Left lobe of liver (tissue), 2 donors: ENCODE data around the gene EREG. TPM values are rescaled to one million over a fixed set of nuclear protein-coding genes. Genes with fewer than 3 reads are reported as not detected.
A peak's percentile ranks its signal among the peaks of the same experiment; 100 is the strongest.

Source experiments
- ATAC-seq: fragments of 200-7000 bp; cut with Tn5 transposase; one replicate; pipeline ENCODE4 v1.9.1; 2020; ENCODE audit warnings: mild to moderate bottlenecking, moderate library complexity
- DNase-seq: peaks from one replicate; pipeline ENCODE4 v3.0.0-alpha.2; 2020; ENCODE audit warnings: low spot score
- total RNA-seq: library from RNA; stranded (reverse); gene quantifications from one replicate; pipeline ENCODE4 v1.2.1, GENCODE V29; 2021
- donor health status: DM: no; HTN: no; CAD: no; lungs with moderate emphysema.
- donor health status: DM: no; HTN: yes; CAD: no.

EREG gene, protein sequence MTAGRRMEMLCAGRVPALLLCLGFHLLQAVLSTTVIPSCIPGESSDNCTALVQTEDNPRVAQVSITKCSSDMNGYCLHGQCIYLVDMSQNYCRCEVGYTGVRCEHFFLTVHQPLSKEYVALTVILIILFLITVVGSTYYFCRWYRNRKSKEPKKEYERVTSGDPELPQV
- total RNA-seq = 0.18 TPM

DNA sequence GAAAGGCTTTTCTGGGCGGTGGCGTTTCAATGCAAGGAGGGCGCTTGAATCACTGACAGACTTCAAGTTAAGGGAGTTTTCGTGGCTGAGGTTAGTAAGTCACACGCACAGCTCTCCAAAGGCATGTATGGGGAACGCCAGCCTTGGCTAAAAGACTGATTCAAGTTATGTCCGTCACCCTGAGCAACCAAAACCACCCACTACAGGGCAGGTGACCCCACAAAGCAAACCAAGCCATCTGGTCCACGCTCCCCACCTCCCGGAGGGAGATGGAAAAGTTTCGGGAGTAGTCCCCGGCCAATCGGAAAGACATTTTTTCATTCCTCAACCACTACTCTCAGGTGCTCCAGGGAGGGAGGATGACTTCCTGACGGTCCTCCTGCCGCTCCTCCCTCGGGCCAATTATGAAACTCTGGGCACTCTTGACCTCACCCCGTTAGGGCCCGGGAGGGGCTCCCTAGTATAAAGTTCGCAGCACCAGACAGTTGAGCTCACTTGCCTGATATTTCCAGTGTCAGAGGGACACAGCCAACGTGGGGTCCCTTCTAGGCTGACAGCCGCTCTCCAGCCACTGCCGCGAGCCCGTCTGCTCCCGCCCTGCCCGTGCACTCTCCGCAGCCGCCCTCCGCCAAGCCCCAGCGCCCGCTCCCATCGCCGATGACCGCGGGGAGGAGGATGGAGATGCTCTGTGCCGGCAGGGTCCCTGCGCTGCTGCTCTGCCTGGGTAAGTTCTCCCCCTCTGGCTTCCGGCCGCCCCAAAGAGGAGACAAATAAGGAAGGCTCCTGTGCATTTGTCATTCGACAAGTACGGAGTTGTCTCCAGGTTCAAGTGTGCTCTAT is at the start of gene EREG:
EREG (plus strand) TSS at position 494 of the 840 bp plus-strand sequence; CDS start at position 658, 164 bp downstream.
- DNase-seq = no peak
- ATAC-seq = peak; percentile 30

DNA sequence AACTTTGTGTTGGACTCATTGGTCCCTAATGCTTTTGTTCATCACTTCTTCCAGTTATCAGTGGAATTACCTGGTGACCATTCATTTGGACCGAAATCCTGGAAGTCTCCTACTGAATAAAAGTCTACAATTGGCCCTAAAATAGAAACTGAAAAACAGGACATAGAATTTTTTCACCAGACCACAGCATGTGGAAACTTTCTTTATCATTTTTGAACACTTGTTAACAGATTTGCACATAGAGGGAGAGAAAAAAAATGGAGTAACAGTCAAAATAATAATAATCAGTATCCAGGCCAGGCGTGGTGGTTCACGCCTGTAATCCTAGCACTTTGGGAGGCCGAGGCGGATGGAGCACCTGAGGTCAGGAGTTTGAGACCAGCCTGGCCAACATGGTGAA is 49.6 kb upstream of the EREG start:
- no peak for ATAC-seq
- no peak for DNase-seq

DNA sequence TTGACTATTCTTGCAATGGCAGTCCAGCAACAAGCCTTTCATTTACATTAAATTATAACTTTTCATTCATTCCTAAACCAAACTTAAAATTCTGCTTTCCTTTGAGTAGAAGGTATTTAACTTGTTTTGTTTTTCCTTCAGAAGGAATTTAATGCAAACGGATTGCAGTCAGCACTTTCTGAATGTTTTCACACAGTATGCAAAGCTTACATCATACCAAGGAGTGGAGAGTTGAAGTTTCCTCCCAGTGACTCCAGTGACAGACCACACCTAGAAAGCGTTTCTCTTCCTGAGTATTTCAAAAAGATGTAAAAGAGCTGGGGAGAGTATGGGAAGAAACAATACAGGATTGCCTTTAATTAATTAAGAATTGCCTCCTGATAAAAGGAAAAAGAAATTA is 48.5 kb upstream of the EREG start:
- no peak for DNase-seq

DNA sequence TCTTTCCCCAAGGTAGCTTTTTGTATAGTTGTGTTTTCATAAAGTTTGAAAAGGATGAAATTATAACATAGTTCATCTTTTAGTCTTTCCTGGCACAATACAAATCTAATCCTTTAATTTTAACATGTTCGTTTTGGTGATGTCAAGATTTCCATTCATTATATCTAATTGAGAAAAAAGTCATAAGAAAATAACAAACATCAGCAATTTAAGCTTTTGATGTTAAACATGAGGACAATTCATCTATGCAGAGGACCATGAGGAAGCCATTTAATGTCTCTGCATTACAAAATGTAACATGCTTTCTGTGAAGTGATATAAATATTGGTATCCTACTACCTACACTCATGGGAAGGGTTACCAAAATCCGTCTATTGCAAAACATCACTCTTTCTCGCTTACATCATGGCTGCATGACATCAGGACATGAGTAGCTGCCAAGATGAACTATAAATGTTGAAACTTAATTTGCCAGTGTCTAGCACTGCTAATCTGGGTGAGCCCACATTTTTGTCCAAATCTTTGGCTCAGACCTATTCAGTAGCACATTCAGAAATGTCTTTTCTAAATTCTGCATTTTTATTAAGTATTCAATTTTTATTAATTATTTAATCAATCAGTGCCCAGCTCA is 47.2 kb upstream of the EREG start:
- DNase-seq = no peak
- no peak for ATAC-seq

More for the DNA sequence above, 48.5 kb upstream of the EREG start:
- ATAC-seq = no peak

DNA sequence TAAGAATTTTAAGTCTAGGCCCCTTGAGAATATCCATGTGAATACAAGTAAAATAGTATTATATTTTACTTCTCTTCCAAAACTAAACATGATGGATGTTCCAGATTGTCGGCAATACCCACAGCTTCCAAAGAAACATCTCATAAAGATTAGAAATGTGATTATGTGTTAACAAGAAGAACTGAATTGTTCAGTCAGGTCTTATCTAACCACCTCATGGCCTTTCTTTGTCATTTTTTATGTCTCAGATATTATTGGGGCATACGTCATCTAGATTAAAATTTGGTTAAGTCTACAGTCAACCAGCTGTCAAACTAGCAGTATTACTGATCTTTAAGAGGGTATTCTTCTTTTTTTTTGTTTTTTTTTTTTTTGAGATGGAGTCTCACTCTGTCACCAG is 46.7 kb upstream of the EREG start:
- ATAC-seq (no peak), DNase-seq (no peak)

DNA sequence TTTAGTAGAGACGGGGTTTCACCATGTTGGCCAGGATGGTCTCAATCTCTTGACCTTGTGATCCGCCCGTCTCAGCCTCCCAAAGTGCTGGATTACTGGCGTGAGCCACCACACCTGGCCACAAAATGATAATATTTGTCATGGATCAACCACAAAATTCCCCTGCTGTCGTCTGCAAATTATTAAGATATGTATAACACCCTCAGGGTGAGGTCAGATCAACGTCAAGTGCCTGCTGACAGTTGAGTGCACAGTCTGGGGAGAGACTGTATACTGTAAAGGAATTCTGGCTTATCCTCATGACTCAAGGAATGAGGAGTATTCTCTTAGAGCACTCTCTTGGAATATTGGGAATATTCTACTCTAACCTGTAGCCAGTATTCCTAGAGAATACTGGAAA is 45.5 kb upstream of the EREG start:
- no peak for DNase-seq
- ATAC-seq = no peak

DNA sequence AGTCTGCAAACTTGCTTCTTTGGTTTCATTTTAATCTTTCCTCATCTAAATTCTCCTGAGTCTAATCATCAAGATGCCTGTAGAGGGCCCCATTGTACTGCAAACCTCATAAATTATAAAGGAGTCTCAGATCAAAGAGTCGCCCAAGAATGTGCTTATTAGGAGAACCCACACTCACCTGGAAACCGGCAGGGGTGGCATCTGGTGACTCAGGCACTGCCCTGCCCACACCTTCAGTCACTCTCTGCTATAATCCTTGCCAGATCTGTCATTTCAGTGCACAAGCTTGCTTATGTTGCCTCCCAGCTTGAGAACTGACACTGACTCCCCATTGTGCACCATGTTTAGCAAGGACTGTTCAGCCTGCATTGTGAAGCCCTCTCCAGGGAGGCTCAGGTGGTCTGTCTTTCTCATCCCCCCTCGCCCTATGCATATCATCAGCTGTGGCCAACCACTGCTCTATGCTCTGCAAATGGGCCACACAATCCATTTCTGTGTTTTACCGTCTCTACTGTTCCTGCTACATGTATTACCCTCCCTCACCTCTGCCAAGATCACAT is 44.3 kb upstream of the EREG start:
- DNase-seq (no peak), ATAC-seq (peak; percentile 60)

DNA sequence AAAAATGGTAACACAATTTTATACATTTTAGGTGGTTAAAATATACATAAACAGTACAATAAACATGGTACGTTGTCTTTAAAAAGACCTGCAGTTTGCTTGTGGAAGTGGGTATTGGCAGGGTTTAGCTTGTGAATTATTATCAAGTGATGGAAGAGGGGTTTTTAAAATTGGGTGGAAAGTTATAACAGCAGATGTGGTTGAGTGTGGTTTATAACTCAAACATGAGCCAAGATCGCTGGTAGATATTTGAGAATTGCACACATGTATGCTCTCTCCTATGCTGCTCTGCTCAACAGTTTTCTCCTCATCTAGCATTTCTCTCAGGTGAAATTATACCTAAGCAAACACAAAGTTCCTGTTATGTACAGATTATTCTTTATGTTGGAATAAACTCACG is 42.6 kb upstream of the EREG start:
- no peak for DNase-seq
- no peak for ATAC-seq

DNA sequence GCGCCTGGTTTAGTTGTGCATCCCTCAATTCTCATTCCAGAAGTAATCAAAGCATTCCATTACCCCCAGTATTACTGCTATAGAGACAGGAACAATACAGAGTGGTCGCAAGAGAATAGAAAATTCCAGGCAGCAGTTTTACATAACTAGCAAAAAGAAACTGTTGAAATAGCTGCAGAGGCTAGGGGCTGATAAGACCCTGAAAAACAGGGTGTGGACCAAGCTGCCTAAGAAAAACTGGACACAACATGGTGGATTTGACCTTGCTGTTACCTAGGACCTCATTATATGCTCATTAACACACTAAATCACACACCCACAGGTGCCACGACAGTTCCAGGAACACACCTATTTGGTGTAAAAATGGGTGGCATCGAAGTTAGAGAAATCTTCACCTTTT is 41.3 kb upstream of the EREG start:
- DNase-seq = no peak
- no peak for ATAC-seq

DNA sequence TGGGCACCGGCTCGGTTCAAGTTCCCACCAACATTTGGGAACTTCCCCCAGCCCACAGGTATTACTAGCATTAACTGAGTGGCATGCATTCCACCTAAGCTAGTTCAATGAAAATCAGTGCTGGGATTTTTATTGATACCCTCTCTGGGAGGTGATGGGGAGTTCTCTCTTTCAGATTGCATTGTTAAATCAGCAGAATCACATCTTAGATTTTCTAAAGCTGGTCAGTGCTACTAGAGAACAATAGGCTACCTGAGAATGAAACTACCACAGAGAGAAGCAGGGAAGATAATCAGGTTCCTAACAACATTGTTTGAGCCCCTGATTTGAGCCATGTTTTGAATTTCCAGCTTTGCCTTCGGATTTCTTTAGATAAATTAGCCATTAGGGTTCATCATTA is 40.7 kb upstream of the EREG start:
- ATAC-seq (no peak), DNase-seq (no peak)

DNA sequence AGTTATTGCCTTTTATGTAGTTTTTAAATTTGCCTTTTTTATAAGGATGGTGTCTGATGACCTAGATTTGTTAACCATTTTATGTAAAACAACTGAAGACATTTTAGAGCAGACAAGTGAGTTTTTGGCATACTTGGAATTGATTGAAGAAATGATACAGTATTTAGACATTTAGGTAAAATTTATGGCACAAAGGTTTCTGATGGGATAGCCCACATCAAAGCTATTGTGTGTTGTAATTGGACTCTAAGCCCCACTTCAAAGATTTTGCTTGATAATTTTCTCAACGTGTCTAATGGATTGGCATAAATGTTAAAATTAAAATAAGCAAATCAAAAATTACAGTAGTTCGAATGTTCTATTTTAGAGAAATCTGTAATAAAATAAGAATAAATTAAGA is 39.1 kb upstream of the EREG start:
- ATAC-seq = no peak

DNA sequence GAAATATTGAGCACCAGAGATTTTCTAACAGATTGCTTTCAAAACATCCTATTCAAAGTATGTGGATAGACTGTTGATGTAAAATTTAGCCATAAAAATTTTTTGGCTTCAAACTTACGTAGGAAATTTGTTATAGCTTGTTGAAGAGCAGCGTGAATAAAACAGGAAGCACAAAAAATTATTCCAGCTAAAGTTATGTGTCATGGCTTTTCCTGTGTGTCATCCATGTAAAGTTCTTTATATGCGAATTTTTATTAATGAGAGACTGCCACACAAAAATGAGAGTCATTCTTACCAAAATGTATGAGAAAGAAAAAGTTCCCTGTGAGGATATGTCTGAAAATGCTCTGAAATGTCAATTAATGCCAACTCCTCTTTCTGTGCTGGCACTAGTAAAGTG is 37.2 kb upstream of the EREG start:
- DNase-seq (no peak), ATAC-seq (no peak)

More for the DNA sequence above, 39.1 kb upstream of the EREG start:
- no peak for DNase-seq

DNA sequence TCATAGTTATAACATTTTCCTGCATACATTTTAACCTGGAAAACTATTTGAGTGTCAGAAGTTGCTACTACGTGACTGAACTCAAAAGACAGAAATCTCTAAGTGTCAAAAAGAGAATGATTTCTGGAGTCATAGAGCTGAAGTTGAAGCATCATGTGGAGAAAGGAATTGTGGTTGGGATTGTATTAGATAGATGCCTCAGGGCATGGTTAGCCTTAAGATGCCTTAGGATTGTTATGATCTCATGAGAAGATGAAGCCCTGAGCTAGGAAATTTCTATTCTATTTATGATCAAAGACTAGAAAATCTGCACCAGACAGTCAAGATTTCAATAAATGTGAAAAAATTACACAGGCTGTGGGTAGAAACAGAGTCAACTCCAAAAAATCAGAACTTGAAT is 36.4 kb upstream of the EREG start:
- ATAC-seq (no peak), DNase-seq (no peak)

DNA sequence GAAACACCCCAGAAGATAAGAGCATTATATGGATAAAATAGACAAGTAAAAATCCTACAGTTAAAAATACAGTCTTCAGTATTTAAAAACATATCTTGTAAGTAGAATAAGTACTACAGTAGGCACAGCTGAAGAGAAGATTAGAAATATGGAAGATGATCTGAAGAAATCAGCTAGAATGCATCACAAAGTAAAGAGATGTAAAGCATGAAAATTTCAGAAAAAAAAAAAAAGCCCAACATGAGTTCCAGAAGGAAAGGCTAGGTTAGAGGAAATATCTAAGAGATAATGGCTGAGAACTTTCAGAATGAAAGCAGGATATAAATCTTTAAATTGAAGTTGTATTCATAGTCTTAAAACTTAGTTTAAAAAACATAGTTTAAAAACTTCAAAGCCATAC is 35.6 kb upstream of the EREG start:
- ATAC-seq = no peak
- DNase-seq = no peak

DNA sequence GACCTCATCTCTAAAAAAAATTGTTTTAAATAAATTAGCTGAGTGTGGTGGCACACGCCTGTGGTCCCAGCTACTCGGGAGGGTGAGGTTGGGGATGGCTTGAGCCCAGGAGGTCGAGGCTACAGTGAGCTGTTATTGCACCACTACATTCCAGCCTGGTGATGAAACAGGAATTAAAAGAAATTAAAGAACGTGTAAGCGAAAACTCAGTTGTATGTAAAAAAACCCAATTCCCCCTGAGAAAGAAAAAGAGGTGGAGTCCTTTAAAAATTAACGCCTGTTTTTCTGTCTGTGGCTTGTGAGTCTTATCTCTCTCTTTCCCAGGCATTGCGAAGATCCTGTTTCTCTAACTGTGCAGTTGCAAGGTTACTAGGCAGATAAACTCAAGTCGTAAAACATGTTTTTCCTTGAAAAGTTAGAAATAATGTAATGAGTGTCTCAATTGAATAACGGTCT is 34.6 kb upstream of the EREG start:
- ATAC-seq (no peak), DNase-seq (no peak)

DNA sequence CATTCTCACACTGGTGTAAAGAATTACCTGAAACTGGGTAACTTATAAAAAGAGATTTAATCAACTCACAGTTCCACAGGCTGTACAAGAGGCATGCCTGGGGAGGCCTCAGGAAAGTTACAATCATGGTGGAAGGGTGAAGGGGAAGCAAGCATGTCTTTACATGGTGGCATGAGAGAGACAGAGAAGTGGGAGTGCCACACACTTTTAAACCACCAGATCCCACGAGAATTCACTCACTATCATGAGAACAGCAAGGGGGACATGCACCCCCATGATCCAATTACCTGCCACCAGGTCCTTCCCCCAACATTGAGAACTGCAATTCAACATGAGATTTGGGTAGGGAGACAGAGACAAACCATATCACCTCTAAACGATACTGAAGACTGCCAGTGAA is 33.7 kb upstream of the EREG start:
- DNase-seq (no peak), ATAC-seq (no peak)

DNA sequence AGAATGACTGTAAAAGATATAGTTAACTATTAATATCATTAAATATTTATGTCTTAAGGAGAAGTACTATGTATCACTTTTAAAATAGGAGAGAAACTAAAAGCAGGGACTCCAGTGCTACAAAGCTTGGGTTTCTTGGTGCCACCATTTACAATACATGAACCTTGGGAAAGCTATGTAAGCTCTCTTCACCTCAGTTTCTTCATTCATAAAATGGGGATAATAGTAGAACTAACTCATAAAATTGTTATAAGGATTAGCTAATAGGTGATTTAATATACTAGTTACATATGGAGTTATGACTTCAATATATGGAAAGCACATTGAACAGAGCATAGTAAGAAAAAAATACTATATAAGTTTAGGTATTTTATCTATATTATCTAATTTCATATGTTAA is 33.0 kb upstream of the EREG start:
- ATAC-seq = no peak
- DNase-seq = no peak

DNA sequence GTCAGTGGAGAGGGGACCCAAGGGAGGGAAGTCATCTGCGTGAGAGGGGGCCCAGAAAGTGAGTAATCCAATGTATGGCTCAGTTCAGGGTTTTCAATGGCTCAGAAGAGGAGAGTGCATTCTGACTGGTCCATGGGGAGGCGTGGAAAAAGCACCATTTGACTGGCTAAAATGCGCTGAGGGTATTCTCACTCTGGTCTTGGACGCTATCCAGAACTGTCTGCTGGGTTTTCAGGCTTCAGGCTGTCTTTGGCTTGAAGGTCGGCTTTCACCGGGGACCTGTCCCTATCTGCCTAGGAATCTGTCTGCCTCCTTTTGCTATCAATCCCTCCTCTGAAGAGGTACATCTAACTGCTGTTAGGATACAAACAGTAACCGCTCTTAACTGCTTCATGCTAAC is 30.3 kb upstream of the EREG start:
- ATAC-seq (no peak), DNase-seq (no peak)

DNA sequence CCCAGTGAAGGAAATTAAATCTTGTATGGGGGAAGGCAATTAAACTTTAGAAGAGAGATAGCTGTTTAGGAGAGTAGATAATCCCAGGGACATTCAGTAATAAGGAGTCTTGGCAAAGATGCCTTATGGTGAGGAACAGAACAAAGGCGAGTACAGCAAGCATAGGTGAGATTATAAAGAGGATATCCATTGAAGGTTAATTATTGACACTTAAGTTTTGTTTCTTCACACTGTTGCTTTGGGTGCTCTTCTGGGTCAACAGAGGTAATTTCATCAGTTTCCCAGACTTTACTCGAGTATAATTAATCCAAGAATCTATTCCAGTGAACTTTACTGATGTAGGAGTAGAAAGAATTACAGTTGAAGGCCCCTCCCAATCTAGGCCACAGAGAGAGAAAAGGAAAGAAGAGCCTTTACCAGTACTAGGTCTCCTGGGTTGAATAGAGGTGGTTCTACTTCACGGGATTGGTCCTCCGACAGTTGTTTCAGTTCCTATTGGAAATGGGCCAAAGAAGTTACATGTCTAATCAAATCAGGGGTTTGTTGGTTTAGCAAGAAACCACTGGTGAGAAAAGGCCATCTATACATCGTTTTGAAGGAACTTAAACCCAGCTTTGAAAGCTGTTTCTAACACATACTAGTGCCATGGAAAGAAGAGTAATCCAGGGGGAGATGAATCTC is 29.5 kb upstream of the EREG start:
- no peak for ATAC-seq
- no peak for DNase-seq

DNA sequence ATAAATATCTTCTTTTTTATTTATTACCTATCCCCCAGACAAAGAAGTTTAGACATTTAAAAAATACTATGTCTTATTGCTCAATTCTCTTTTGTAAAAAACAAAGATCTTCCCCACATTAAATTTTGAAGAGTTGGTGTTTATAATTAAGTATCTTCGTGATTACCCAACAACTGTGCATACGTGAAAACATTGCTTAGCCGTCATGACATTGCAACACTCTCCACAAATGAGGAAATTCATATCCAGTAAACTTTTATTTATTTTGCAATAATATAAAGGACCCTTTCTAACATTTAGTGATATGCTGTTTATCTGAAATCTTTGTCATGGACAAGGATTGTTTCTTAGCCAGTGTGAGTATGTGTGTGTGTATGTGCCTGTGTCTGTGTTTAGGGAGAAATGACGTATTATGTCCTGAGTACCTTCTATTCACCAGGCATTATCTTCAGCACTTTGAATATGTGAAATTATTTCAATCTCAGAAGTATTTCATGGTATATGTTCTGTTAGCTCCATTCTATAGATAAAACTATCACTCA is 26.1 kb upstream of the EREG start:
- DNase-seq (no peak), ATAC-seq (no peak)

DNA sequence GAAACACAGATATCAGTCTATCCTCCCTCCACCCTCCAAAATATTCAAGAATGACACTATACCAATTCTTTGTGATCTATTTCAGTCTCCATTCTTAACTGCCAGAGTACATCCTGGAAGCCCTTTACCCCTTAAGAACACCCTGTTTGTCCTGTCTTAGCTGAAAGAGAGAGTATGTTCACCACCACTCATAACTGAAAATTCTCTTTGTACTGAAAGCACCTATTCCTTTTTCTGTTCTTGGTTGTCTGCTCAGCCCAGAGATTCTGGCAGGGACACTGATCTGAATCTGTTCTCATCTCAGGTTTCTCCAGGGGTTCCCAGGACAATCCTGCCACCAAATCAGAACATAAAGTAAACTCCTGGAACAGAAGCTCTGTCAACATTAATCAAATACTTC is 25.4 kb upstream of the EREG start:
- no peak for ATAC-seq
- DNase-seq = no peak
